Measurements from ENCODE around the gene SULT1A2. TPM values are rescaled to one million over a fixed set of nuclear protein-coding genes. Genes with fewer than 3 reads are reported as not detected.
A peak's percentile ranks its signal among the peaks of the same experiment; 100 is the strongest.

Gene SULT1A2
- total and polyA plus RNA-seq, 7 experiments from 2014 or later = 0.21 to 0.73 (median 0.47) TPM; not detected in 1

DNA sequence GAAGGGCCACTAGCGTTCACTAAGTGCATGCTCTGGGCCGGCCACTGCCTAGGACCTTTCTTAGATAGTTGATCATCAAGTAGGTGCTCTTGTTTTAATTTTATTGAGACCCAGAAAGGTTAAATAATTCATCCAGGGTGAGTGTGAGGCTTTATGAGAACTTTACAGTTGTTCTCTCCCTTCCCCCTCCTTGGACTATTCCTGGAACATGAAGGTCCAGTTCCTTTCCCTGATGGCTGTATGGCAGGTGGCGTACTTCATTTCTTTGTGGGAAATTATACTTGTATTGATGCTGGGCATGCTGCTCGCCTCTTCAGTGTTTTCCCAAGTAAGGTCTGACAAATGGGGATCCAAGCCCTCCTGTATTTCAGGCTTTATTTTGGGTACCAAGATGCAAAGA, 34.7 kb downstream of the SULT1A2 start:
- peaks cover 0 to 19% (median 0%) of the 10 kb centered on the region in 3 experiments for H3K36me3 ChIP-seq (ENCODE audit: control insufficient read depth in 2 of 3, insufficient read depth in 3 of 3, low read length in 3 of 3)
- POLR2A ChIA-PET = no interaction called here
- Mint-ChIP-seq H3K27me3 (no peaks in the 10 kb centered on the region), H3K36me3 (peaks cover 7 to 40% (median 34%) of the 10 kb centered on the region in 5 donors), H3K4me3 (no peak overlapping the region), H3K9me3 (peaks cover 0 to 9% (median 3%) of the 10 kb centered on the region in 11 donors), H3K4me1 (peaks cover 19 to 65% (median 46%) of the 10 kb centered on the region in 7 donors), H3K27ac (no peak overlapping the region)
- H3K27ac ChIP-seq (ENCODE audit: low read depth, low read length) = no peak overlapping the region
- intact Hi-C loops (cut with micrococcal nuclease) = no loop called here
- DNase-seq (no peak), ATAC-seq (no peak)
- no peaks in the 10 kb centered on the region for H3K27me3 ChIP-seq (ENCODE audit: control insufficient read depth in 2 of 2, insufficient read depth in 2 of 2, low read length in 2 of 2)
- CTCF ChIA-PET = interaction anchor here (0.6 to 1.1 kb wide), 2 partner anchors 9 to 281 kb away, joined by 3 read pairs; no protein-coding TSS in a partner anchor
- no peak overlapping the region for H3K4me3 ChIP-seq (ENCODE audit: low read length)
- no peaks in the 10 kb centered on the region for H3K9me3 ChIP-seq (ENCODE audit: control insufficient read depth in 2 of 3, low read length in 3 of 3)
- H3K4me1 ChIP-seq (ENCODE audit: control insufficient read depth in 2 of 2, insufficient read depth in 2 of 2, low read length in 2 of 2) = no peaks in the 10 kb centered on the region

DNA sequence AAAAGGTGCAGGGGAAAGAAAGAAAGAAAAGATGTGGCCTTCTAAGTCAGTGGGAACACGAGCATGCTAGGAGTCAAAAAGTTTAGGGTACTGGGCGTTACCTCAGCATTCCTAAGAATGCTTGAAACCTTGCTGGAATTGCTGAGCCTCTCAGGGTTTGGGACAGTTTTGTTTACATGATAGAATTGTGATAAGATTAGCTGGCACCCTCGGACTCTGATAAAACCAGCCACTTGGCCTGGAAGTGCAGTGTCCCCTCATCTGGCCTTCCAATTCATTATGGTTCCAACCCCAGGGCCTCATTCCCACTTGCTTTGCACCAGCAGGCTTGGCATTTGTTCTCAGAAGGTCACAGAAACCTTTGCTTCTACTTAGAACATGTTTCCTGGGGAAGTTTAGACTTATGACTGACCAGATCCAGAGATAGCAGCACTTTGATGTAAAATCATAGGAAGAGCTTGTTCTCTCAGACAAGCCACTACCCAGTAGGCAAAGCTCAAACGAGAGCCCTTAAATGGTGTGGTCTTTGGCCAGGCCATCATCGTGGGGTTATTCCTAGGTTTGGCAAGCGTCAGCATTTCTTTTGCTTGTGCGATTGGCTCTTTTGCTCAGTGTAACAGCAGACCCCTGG, 35.2 kb downstream of the SULT1A2 start:
- Histone ChIP-seq H3K36me3 (ENCODE audit: control insufficient read depth in 2 of 3, insufficient read depth in 3 of 3, low read length in 3 of 3) (peaks cover 0 to 24% (median 0%) of the 10 kb centered on the region in 3 experiments), H3K9me3 (ENCODE audit: control insufficient read depth in 2 of 3, low read length in 3 of 3) (no peaks in the 10 kb centered on the region), H3K27ac (ENCODE audit: low read depth, low read length) (no peak overlapping the region), H3K4me1 (ENCODE audit: control insufficient read depth in 2 of 2, insufficient read depth in 2 of 2, low read length in 2 of 2) (no peaks in the 10 kb centered on the region), H3K27me3 (ENCODE audit: control insufficient read depth in 2 of 2, insufficient read depth in 2 of 2, low read length in 2 of 2) (no peaks in the 10 kb centered on the region), H3K4me3 (ENCODE audit: low read length) (no peak overlapping the region)
- Mint-ChIP-seq H3K27ac (peak overlapping the region in 1 of 9 donors; percentile 22), H3K9me3 (peaks cover 0 to 9% (median 3%) of the 10 kb centered on the region in 11 donors), H3K4me1 (peaks cover 22 to 70% (median 49%) of the 10 kb centered on the region in 7 donors), H3K36me3 (peaks cover 6 to 42% (median 33%) of the 10 kb centered on the region in 5 donors), H3K4me3 (peak overlapping the region in 2 of 10 donors; percentile 9 to 39), H3K27me3 (no peaks in the 10 kb centered on the region)
- CTCF ChIA-PET = interaction anchor here (0.6 kb wide), 1 partner anchor 280 kb away, joined by 3 read pairs; no protein-coding TSS in a partner anchor
- intact Hi-C loops (cut with micrococcal nuclease) = no loop called here
- no peak for ATAC-seq
- no peak for DNase-seq
- POLR2A ChIA-PET = no interaction called here

DNA sequence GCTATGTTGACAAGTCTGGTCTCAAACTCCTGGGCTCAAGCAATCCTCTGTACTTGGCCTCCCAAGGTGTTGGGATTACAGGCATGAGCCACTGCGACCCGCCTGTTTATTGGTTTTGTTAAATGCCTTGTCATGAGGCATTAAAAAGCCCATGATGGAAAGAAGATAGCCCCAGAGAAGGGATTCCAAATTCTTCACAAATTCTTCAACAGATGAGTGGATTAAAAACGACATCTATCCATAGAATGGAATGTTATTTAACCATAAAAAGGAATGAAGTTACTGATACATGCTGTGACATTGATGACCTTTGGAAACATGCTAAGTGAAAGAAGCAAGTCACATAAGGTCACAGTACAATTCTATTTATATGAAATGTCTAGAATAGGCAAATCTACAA, 38.4 kb downstream of the SULT1A2 start:
- H3K9me3 Mint-ChIP-seq = no peaks in the 10 kb centered on the region
- Histone ChIP-seq H3K4me1 (ENCODE audit: control insufficient read depth in 2 of 2, insufficient read depth in 2 of 2, low read length in 2 of 2) (peaks cover 7 to 18% of the 10 kb centered on the region in 2 donors), H3K36me3 (ENCODE audit: control insufficient read depth in 2 of 3, insufficient read depth in 3 of 3, low read length in 3 of 3) (peaks cover 0 to 24% (median 0%) of the 10 kb centered on the region in 3 experiments), H3K27ac (ENCODE audit: low read depth, low read length) (no peak overlapping the region), H3K27me3 (ENCODE audit: control insufficient read depth in 2 of 2, insufficient read depth in 2 of 2, low read length in 2 of 2) (no peaks in the 10 kb centered on the region), H3K4me3 (ENCODE audit: low read length) (no peak overlapping the region), H3K9me3 (ENCODE audit: control insufficient read depth in 2 of 3, low read length in 3 of 3) (no peaks in the 10 kb centered on the region)
- H3K27me3 Mint-ChIP-seq = no peaks in the 10 kb centered on the region
- ChIA-PET POLR2A (interaction anchor here (0.7 kb wide), 1 partner anchor 29 kb away, joined by 3 read pairs; no protein-coding TSS in a partner anchor), CTCF (no interaction called here)
- intact Hi-C loops (cut with micrococcal nuclease) = no loop called here
- H3K36me3 Mint-ChIP-seq = peaks cover 6 to 25% (median 22%) of the 10 kb centered on the region in 5 donors
- H3K4me1 Mint-ChIP-seq = peaks cover 26 to 75% (median 56%) of the 10 kb centered on the region in 7 donors
- no peak for DNase-seq
- peak overlapping the region in 2 of 10 donors; percentile 27 to 42 for H3K4me3 Mint-ChIP-seq
- no peak for ATAC-seq
- H3K27ac Mint-ChIP-seq = no peak overlapping the region

DNA sequence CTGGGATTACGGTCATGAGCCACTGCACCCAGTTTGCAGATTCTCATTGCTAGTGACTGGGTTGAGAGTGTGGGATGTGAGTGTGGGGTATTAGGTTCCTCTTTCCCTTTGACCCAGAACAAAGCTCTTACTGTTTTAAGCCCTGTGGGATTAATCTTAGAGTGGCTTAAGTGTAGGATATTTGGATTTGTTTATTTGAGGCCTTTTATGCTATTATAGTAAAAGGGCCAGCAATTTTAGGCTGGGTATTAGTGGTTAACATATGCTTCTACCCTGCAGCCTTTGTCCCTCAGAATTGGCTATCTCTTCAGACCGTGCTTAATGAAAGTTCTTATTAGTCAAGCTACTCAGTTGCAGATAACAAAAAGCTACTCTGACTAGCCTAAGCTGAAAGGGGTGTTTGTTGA, 39.9 kb downstream of the SULT1A2 start:
- POLR2A ChIA-PET = interaction anchor here (0.8 to 1.4 kb wide), 3 partner anchors 11 to 279 kb away, joined by 3 to 4 read pairs (median 4); partner anchors contain the start of gene CLN3

DNA sequence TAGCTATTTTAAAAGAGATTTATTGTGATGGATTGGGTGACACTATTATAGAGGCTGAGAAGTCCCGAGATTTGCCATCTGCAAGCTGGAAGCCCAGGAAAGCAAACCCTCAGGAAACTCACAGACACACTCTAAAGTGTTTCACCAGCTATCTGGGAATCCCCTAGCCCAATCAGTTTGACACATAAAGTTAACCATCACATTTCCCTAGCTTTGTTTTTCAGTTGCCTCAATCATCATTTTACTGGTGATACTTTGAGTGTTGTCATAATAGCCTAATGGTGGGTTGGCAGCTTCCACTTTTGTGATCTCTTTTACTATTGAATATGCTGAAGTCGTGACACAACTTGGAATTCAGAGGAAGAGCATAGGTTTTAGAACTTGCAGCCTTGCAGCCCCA, 41.3 kb downstream of the SULT1A2 start:
- intact Hi-C loops (cut with micrococcal nuclease) = loop anchor here in 1 of 2 donors (2.0 kb wide), 1 partner anchor 279 kb away; no protein-coding TSS in a partner anchor
- Histone ChIP-seq H3K9me3 (ENCODE audit: control insufficient read depth in 2 of 3, low read length in 3 of 3) (no peaks in the 10 kb centered on the region), H3K4me1 (ENCODE audit: control insufficient read depth in 2 of 2, insufficient read depth in 2 of 2, low read length in 2 of 2) (peaks cover 7 to 22% of the 10 kb centered on the region in 2 donors), H3K4me3 (ENCODE audit: low read length) (no peak overlapping the region), H3K27me3 (ENCODE audit: control insufficient read depth in 2 of 2, insufficient read depth in 2 of 2, low read length in 2 of 2) (no peaks in the 10 kb centered on the region), H3K27ac (ENCODE audit: low read depth, low read length) (no peak overlapping the region), H3K36me3 (ENCODE audit: control insufficient read depth in 2 of 3, insufficient read depth in 3 of 3, low read length in 3 of 3) (peaks cover 0 to 24% (median 0%) of the 10 kb centered on the region in 3 experiments)
- Mint-ChIP-seq H3K4me3 (peak overlapping the region in 8 of 10 donors; percentile 5 to 89 (median 42)), H3K27ac (peak overlapping the region in 2 of 9 donors; percentile 23 to 31), H3K4me1 (peaks cover 18 to 58% (median 43%) of the 10 kb centered on the region in 7 donors), H3K27me3 (no peaks in the 10 kb centered on the region), H3K9me3 (no peaks in the 10 kb centered on the region), H3K36me3 (peaks cover 6 to 25% (median 22%) of the 10 kb centered on the region in 5 donors)
- DNase-seq (no peak), ATAC-seq (no peak)
- POLR2A ChIA-PET = interaction anchor here (1.0 to 2.5 kb wide), 6 partner anchors 21 to 278 kb away, joined by 3 to 27 read pairs (median 6); partner anchors contain the start of genes APOBR and CLN3
- CTCF ChIA-PET = interaction anchor here (1.5 kb wide), 1 partner anchor 62 kb away, joined by 5 read pairs; no protein-coding TSS in a partner anchor

More for the DNA sequence above, 39.9 kb downstream of the SULT1A2 start:
- Mint-ChIP-seq H3K27me3 (no peaks in the 10 kb centered on the region), H3K4me1 (peaks cover 24 to 65% (median 49%) of the 10 kb centered on the region in 7 donors), H3K4me3 (peak overlapping the region in 4 of 10 donors; percentile 1 to 34 (median 12)), H3K36me3 (peaks cover 6 to 25% (median 22%) of the 10 kb centered on the region in 5 donors), H3K27ac (peak overlapping the region in 1 of 9 donors; percentile 12), H3K9me3 (no peaks in the 10 kb centered on the region)
- ATAC-seq (no peak), DNase-seq (no peak)
- H3K4me3 ChIP-seq (ENCODE audit: low read length) = no peak overlapping the region
- H3K27ac ChIP-seq (ENCODE audit: low read depth, low read length) = no peak overlapping the region
- CTCF ChIA-PET = interaction anchor here (1.3 to 1.5 kb wide), 2 partner anchors 13 to 60 kb away, joined by 3 to 5 read pairs; no protein-coding TSS in a partner anchor
- no peaks in the 10 kb centered on the region for H3K9me3 ChIP-seq (ENCODE audit: control insufficient read depth in 2 of 3, low read length in 3 of 3)
- peaks cover 7 to 22% of the 10 kb centered on the region in 2 donors for H3K4me1 ChIP-seq (ENCODE audit: control insufficient read depth in 2 of 2, insufficient read depth in 2 of 2, low read length in 2 of 2)
- peaks cover 0 to 24% (median 0%) of the 10 kb centered on the region in 3 experiments for H3K36me3 ChIP-seq (ENCODE audit: control insufficient read depth in 2 of 3, insufficient read depth in 3 of 3, low read length in 3 of 3)
- intact Hi-C loops (cut with micrococcal nuclease) = no loop called here
- H3K27me3 ChIP-seq (ENCODE audit: control insufficient read depth in 2 of 2, insufficient read depth in 2 of 2, low read length in 2 of 2) = no peaks in the 10 kb centered on the region

DNA sequence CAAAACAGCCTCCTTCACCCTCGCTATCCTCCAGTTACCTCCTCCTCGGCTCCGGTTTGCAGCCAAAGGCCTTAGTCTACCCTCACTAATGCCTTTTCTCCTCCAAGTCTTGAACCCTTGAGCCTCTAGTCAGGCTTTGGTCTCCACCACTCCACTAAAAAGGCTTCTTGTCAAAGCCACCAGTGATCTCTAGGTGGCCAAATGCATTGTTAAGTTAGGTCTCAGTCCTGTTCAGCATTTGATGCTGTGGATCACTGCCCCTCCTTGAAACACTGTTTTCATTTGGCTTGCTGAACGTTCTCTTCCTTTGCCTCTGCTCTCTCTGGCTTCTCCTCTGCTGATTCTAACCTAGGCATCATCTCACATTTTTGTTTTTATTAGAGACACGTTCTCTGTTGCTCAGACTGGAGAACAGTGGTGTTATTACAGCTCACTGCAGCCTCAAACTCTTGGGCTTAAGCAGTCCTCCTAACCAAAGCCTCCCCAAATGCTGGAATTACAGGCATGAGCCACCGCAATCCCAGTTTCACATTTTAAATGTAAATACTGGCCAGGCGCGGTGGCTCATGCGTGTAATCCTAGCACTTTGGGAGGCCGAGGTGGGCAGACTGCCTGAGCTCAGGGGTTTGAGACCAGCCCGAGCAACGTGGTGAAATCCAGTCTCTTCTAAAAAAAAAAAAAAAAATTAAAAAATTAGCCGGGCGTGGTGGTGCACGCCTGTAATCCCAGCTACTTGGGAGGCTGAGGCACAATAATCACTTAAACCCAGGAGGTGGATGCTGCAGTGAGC, 42.0 kb downstream of the SULT1A2 start:
- H3K4me1 Mint-ChIP-seq = peaks cover 18 to 56% (median 42%) of the 10 kb centered on the region in 7 donors
- POLR2A ChIA-PET = interaction anchor here (1.1 to 2.5 kb wide), 6 partner anchors 11 to 243 kb away, joined by 3 to 27 read pairs (median 6); partner anchors contain the start of genes APOBR and CLN3
- Histone ChIP-seq H3K4me1 (ENCODE audit: control insufficient read depth in 2 of 2, insufficient read depth in 2 of 2, low read length in 2 of 2) (peaks cover 7 to 22% of the 10 kb centered on the region in 2 donors), H3K36me3 (ENCODE audit: control insufficient read depth in 2 of 3, insufficient read depth in 3 of 3, low read length in 3 of 3) (peaks cover 0 to 24% (median 0%) of the 10 kb centered on the region in 3 experiments), H3K27me3 (ENCODE audit: control insufficient read depth in 2 of 2, insufficient read depth in 2 of 2, low read length in 2 of 2) (no peaks in the 10 kb centered on the region), H3K9me3 (ENCODE audit: control insufficient read depth in 2 of 3, low read length in 3 of 3) (no peaks in the 10 kb centered on the region), H3K27ac (ENCODE audit: low read depth, low read length) (peak overlapping the region; percentile 68), H3K4me3 (ENCODE audit: low read length) (peak overlapping the region; percentile 66)
- no peak for ATAC-seq
- no peak for DNase-seq
- peaks cover 6 to 24% (median 22%) of the 10 kb centered on the region in 5 donors for H3K36me3 Mint-ChIP-seq
- no peaks in the 10 kb centered on the region for H3K27me3 Mint-ChIP-seq
- no peaks in the 10 kb centered on the region for H3K9me3 Mint-ChIP-seq
- peak overlapping the region; percentile 87 to 96 (median 91) for H3K27ac Mint-ChIP-seq
- intact Hi-C loops (cut with micrococcal nuclease) = loop anchor here (1.0 to 5.0 kb wide), 5 partner anchors 61 to 397 kb away; partner anchors contain the start of genes APOBR (in 1 of the 2), CLN3 (in 1 of the 2), NFATC2IP (in 1 of the 2) and SBK1 (in 1 of the 2)
- CTCF ChIA-PET = interaction anchor here (0.7 kb wide), 1 partner anchor 972 kb away, joined by 4 read pairs; no protein-coding TSS in a partner anchor
- peak overlapping the region; percentile 89 to 99 (median 94) for H3K4me3 Mint-ChIP-seq

All from naive thymus-derived CD4-positive, alpha-beta T cell (primary cell).